KMS-11 (cell line): ENCODE data around the gene TBL1X.
A peak's percentile ranks its signal among the peaks of the same experiment; 100 is the strongest.

ENCODE experiments used
- H2AFZ ChIP-seq: fragments of 200-600 bp; sonication (generic); 2 replicates; pipeline ENCODE4 v1.6.1; 2016; ENCODE audit warnings: antibody characterized with exemption, mixed run types, low read depth
- H3K27ac ChIP-seq: fragments of 200-600 bp; sonication (generic); 2 replicates; pipeline ENCODE4 v1.6.1; 2016; ENCODE audit warnings: mild to moderate bottlenecking, mixed run types
- H3K27me3 ChIP-seq: fragments of 200-600 bp; sonication (generic); 2 replicates; pipeline ENCODE4 v1.6.1; 2017; ENCODE audit warnings: mild to moderate bottlenecking, low read depth, mixed run types, moderate library complexity; ENCODE audit not compliant: insufficient read depth
- H3K36me3 ChIP-seq: fragments of 200-600 bp; sonication (generic); 2 replicates; pipeline ENCODE4 v1.6.1; 2017; ENCODE audit warnings: mild to moderate bottlenecking, mixed run types; ENCODE audit not compliant: insufficient read depth
- H3K4me1 ChIP-seq: fragments of 200-600 bp; sonication (generic); 2 replicates; pipeline ENCODE4 v1.6.1; 2016; ENCODE audit warnings: mild to moderate bottlenecking, low read depth, mixed run types; ENCODE audit not compliant: poor library complexity, severe bottlenecking
- H3K4me2 ChIP-seq: fragments of 200-600 bp; sonication (generic); 2 replicates; pipeline ENCODE4 v1.7.0; 2016; ENCODE audit warnings: mild to moderate bottlenecking, mixed run types
- H3K4me3 ChIP-seq: fragments of 200-600 bp; sonication (generic); IDR thresholded peaks from 2 replicates; pipeline ENCODE4 v1.6.1; 2017; ENCODE audit warnings: low read depth, low read length, mixed read lengths; ENCODE audit not compliant: insufficient read depth
- H3K79me2 ChIP-seq: fragments of 200-600 bp; sonication (generic); 2 replicates; pipeline ENCODE4 v1.6.1; 2016; ENCODE audit warnings: low read depth, mixed run types; ENCODE audit not compliant: insufficient read depth
- H3K9ac ChIP-seq: fragments of 200-600 bp; sonication (generic); 2 replicates; pipeline ENCODE4 v1.6.1; 2016; ENCODE audit warnings: mild to moderate bottlenecking, mixed run types
- H4K20me1 ChIP-seq: fragments of 200-600 bp; sonication (generic); 2 replicates; pipeline ENCODE4 v1.6.1; 2016; ENCODE audit warnings: mild to moderate bottlenecking, mixed run types; ENCODE audit not compliant: insufficient read depth
- TF ChIP-seq, protein P1 (sequence below): fragments of 200-600 bp; sonication (generic); conservative IDR thresholded peaks from 2 replicates; pipeline ENCODE4 v1.6.1; 2017; ENCODE audit warnings: low read depth, mild to moderate bottlenecking, antibody characterized with exemption, low read length, moderate library complexity, mixed read lengths

The TBL1X gene

DNA sequence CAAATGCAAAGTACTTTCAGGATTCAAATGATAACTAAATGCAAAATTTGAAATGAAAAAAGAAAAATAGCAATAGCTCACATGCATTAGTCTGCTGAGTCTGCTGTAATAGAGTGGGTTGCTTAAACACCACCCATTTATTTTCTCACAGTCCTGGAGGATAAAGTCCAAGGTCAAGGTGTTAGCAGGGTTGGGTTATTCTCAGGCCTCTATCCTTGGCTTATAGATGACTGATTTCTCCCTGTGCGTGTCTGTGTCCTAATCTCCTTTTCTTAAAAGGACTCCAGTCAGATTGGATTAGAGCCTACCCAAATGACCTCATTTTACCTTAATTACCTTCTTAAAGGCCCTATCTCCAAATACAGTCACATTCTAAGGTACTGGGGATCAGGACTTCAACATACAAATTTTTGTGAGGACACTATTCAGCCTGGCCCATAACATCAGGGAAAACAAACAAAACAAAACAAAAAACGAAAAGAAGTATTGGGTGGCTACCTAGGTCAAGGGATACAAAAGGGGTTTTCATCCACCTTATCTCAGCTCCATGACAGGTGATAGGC, 6.3 kb upstream of the TBL1X start:
- Histone ChIP-seq H3K9ac (no peak overlapping the region), H2AFZ (no peak overlapping the region), H3K79me2 (no peaks in the 10 kb centered on the region), H3K36me3 (no peaks in the 10 kb centered on the region), H3K4me2 (no peak overlapping the region), H4K20me1 (no peaks in the 10 kb centered on the region), H3K27me3 (no peaks in the 10 kb centered on the region), H3K27ac (no peak overlapping the region), H3K4me1 (peaks cover 12% of the 10 kb centered on the region), H3K4me3 (no peak overlapping the region)
- TF ChIP-seq, protein P1, sequence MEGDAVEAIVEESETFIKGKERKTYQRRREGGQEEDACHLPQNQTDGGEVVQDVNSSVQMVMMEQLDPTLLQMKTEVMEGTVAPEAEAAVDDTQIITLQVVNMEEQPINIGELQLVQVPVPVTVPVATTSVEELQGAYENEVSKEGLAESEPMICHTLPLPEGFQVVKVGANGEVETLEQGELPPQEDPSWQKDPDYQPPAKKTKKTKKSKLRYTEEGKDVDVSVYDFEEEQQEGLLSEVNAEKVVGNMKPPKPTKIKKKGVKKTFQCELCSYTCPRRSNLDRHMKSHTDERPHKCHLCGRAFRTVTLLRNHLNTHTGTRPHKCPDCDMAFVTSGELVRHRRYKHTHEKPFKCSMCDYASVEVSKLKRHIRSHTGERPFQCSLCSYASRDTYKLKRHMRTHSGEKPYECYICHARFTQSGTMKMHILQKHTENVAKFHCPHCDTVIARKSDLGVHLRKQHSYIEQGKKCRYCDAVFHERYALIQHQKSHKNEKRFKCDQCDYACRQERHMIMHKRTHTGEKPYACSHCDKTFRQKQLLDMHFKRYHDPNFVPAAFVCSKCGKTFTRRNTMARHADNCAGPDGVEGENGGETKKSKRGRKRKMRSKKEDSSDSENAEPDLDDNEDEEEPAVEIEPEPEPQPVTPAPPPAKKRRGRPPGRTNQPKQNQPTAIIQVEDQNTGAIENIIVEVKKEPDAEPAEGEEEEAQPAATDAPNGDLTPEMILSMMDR, result no peak

DNA sequence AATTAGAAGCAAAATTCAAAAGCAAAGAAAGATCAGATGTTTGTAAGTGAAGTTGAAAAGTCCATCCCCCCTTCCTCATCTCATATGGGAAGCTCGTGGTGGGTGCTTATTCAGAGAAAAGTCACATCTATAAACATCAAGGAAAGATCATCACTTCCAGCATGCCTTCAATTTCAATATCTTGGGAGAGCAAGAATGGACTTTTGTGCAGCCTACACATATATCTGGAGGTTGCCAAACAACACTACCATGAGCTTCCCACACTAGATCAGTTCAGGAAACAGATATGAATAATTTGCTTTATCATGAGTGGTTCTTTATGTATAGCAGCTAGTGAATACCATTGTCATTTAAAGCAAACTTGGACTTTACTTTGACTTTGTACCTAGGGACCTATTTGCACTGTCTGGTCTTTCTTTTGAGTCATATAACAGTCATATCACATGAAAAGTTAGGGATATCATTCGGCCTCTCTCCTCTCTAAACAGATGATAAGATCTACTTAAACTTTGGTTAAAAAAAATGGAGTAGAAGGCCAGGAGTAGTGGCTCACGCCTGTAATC, 5.6 kb upstream of the TBL1X start:
- no peak overlapping the region for H3K4me3 ChIP-seq
- H3K27ac ChIP-seq, result no peak overlapping the region
- no peak overlapping the region for H3K4me2 ChIP-seq
- 0 out of 2 replicates have a peak, but pooled peaks cover 5% of the 10 kb centered on the region for H3K79me2 ChIP-seq
- H2AFZ ChIP-seq, result no peak overlapping the region
- H3K4me1 ChIP-seq, result peaks cover 12% of the 10 kb centered on the region
- TF ChIP-seq, protein P1, result no peak
- no peaks in the 10 kb centered on the region for H3K36me3 ChIP-seq
- H3K9ac ChIP-seq, result no peak overlapping the region
- H4K20me1 ChIP-seq, result no peaks in the 10 kb centered on the region
- no peaks in the 10 kb centered on the region for H3K27me3 ChIP-seq

DNA sequence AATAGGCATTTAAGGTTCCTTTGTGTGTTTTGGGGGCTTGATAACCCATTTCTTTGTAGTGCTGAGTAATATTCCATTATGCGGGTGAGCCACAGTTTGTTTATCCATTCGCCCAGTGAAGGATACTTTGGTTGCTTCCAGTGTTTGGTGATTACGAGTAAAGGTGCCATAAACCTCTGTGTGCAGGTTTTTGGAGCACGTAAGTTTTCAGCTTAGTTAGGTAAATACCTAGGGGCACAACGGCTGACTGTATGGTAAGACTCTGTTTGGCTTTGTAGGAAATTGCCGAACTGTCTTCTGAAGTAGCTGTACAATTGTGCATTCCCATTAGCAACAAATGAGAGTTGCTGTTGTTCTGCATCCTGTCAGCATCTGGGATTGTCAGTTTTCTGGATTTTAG, 3.8 kb upstream of the TBL1X start:
- Histone ChIP-seq H3K36me3 (no peaks in the 10 kb centered on the region), H3K27me3 (no peaks in the 10 kb centered on the region), H3K79me2 (peaks cover 10% of the 10 kb centered on the region; the same call in 1 of the 2 replicates), H2AFZ (no peak overlapping the region), H3K27ac (no peak overlapping the region), H3K4me1 (peaks cover 12% of the 10 kb centered on the region), H4K20me1 (no peaks in the 10 kb centered on the region), H3K4me2 (no peak overlapping the region), H3K9ac (no peak overlapping the region), H3K4me3 (no peak overlapping the region)
- TF ChIP-seq, protein P1, result no peak

- Histone ChIP-seq H3K4me1 (peaks cover 23% of the 10 kb centered on the region), H3K27ac (peak overlapping the region; percentile 98), H2AFZ (peak overlapping the region; percentile 22; the same call in 1 of the 2 replicates), H3K27me3 (no peaks in the 10 kb centered on the region), H4K20me1 (no peaks in the 10 kb centered on the region), H3K36me3 (no peaks in the 10 kb centered on the region), H3K4me2 (peak overlapping the region; percentile 26; the same call in 1 of the 2 replicates), H3K79me2 (peaks cover 24% of the 10 kb centered on the region; the same call in 1 of the 2 replicates), H3K9ac (peak overlapping the region; percentile 95; the same call in 1 of the 2 replicates), H3K4me3 (no peak overlapping the region)
- TF ChIP-seq, protein P1, result no peak
Measured at GRCh38 chrX:9462456-9462855, 2.4 kb upstream of the TBL1X start.
